ENCODE results near the gene FUT7. TPM values are rescaled to one million over a fixed set of nuclear protein-coding genes. Genes with fewer than 3 reads are reported as not detected.

FUT7 gene
- total and polyA plus RNA-seq, 9 of the 15 experiments (the other 6 are each of a cell fraction or from before 2014, with no cell fraction given) = not detected

- TF ChIP-seq ZEB2 (IDR thresholded peaks at IDR 0.05) (no peak), CBFA2T3 (IDR thresholded peaks at IDR 0.05) (no peak)
These were observed 970 bp upstream of the FUT7 start (continued) for GRCh38 chr9:137032858-137033257.

DNA sequence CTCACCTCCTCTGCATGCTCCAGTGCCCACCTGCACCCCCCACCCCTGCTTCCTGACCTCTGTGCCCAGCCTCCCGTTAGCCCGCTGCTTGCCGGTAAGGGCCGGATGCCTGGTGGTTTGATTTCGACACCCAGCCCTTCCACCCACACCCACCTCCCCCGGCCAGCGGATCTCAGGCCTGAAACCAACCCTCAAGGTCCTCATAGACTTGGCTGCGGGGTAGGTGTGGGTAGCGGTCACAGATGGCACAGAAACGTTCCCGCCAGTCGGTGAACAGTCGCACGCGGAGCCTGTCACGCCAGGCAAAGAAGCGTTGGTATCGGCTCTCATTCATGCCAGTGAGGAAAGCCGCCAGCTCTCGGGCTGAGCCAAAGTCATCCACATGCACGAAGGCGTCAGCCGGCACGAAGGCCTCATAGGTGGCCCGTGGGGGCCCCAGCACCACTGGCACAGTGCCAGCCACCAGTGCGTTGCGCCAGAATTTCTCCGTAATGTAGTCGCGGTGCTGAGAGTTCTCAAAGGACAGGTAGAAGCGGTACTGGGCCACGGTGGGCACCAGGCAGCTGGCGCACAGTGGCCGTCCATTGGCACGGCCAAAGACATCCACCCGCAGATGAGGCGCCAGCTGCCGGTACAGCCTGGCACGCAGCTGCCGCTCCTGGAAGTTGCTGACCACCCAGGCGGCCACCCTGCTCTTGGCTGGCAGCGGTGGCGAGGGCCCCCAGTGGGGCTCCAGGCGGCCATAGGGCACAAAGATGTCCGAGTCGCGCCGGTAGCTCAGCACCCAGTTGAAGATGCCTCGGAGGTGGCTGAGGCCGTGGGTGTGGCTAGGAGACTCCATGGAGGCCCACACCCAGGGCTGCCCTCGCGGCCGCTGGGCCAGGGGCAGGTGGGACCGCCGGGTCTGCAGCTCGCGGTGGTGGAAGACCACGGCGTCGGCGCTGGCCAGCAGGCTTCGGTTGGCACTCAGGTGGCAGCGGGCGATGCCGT is 1.1 kb downstream of the FUT7 start:
- no peak overlapping the region for H3K27ac ChIP-seq (ENCODE audit: extremely low read depth, low read depth, low read length)
- CTCF ChIA-PET (ENCODE audit: low intra/inter-chr PET ratio) = interaction anchor here (0.6 to 1.0 kb wide), 2 partner anchors 15 to 30 kb away, joined by 3 to 5 read pairs; partner anchors contain the start of gene NPDC1

More for the DNA sequence above, 1.1 kb downstream of the FUT7 start:
- H2AFZ ChIP-seq (ENCODE audit: low read depth, low read length) = no peak overlapping the region
- no peaks in the 10 kb centered on the region for H3K27me3 ChIP-seq (ENCODE audit: control insufficient read depth in 2 of 2, insufficient read depth in 2 of 2, low read length in 2 of 2)
- peak overlapping the region in 1 of 2 experiments; percentile 13; a peak in 1 of 4 replicates for H3K9ac ChIP-seq (ENCODE audit: insufficient read depth in 1 of 2, low read depth in 2 of 2, low read length in 2 of 2)
- no peaks in the 10 kb centered on the region for H3K36me3 ChIP-seq (ENCODE audit: control insufficient read depth, insufficient read depth, low read length)
- intact Hi-C loops (cut with micrococcal nuclease) (no loop called here), in situ Hi-C loops (cut with MboI) (no loop called here)
- no peak overlapping the region for H3K4me3 ChIP-seq
- no peaks in the 10 kb centered on the region for H4K20me1 ChIP-seq (replicated peaks; ENCODE audit: control insufficient read depth, insufficient read depth, low read length)
- peak; percentile 53 for TF ChIP-seq HNRNPL (IDR thresholded peaks at IDR 0.05; ENCODE audit: low read depth, low read length)
- TF ChIP-seq PTTG1 (tag; IDR thresholded peaks at IDR 0.05; ENCODE audit: low read depth) = no peak
- TF ChIP-seq CBFA2T3 (IDR thresholded peaks at IDR 0.05) = no peak
- TF ChIP-seq ARNT (IDR thresholded peaks at IDR 0.05) = no peak
- TF ChIP-seq NCOA1 (IDR thresholded peaks at IDR 0.05; ENCODE audit: low read depth) = no peak
- peak; percentile 87 for TF ChIP-seq NFIC (IDR thresholded peaks at IDR 0.05)
- DNase-seq (ENCODE audit: extremely low read depth in 1 of 4, low spot score in 3 of 4) (no peak), ATAC-seq (no peak), FAIRE-seq (no peak)
- WGBS (ENCODE audit: insufficient coverage, low coverage, missing lambda C conversion rate) = 57% methylated on average over 62 of the region's 65 CpGs
- POLR2A ChIA-PET = interaction anchor here (0.7 kb wide), 1 partner anchor 122 kb away, joined by 3 read pairs; no protein-coding TSS in a partner anchor
- no peak overlapping the region for H3K4me2 ChIP-seq (ENCODE audit: insufficient read depth, low read length)
- no TSS peak for BruUV-seq (replicated peaks)
- H3K4me1 ChIP-seq (replicated peaks in 1 of 2; ENCODE audit: control insufficient read depth in 2 of 2, insufficient read depth in 2 of 2, low read length in 2 of 2) = peaks cover 9 to 85% of the 10 kb centered on the region in 2 experiments; a peak in 4 of 5 replicates
- H3K9me3 ChIP-seq (replicated peaks; ENCODE audit: control insufficient read depth, insufficient read depth, low read depth, low read length) = no peaks in the 10 kb centered on the region
- H3K9me1 ChIP-seq (ENCODE audit: control insufficient read depth, insufficient read depth, low read length) = no peaks in the 10 kb centered on the region
- peaks cover 3% of the 10 kb centered on the region; the same call in 1 of the 3 replicates for H3K79me2 ChIP-seq (ENCODE audit: control insufficient read depth, insufficient read depth, low read length)
